Measurements from ENCODE around the gene ZP3. TPM values are rescaled to one million over a fixed set of nuclear protein-coding genes. Genes with fewer than 3 reads are reported as not detected.
A peak's percentile ranks its signal among the peaks of the same experiment; 100 is the strongest.
"Not testable (repeated sequence)": the region's sequence is repeated elsewhere in the genome, so short reads cannot be mapped to it uniquely, and the experiment has no call there.

Gene ZP3
- total RNA-seq, 2 donors from 2014 or later, result 0.43 to 21.5 TPM

DNA sequence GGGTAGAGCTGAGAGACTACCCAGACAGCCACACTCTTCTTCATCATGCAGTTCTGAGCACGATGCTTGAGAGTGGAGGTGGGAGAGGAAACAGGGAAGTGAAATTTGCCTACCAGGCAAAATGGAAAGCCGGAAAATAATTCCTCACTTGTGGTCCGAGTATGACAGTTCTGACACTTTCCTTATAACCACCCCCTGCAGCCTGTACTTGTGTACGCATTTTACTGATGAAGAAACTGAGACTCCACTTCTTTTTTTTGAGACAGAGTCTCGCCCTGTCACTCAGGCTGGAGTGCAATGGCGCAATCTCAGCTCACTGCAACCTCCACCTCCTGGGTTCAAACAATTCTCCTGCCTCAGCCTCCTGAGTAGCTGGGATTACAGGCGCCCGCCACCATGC, 21.7 kb upstream of the ZP3 start:
- intact Hi-C loops (cut with DNase I); DNase-seq (ENCODE audit: low spot score): not testable (repeated sequence)

- intact Hi-C loops (cut with DNase I), result no loop called here
- no peak for DNase-seq (ENCODE audit: low spot score)
Observed at GRCh38 chr7:76403780-76404494, 20.8 kb upstream of the ZP3 start.

DNA sequence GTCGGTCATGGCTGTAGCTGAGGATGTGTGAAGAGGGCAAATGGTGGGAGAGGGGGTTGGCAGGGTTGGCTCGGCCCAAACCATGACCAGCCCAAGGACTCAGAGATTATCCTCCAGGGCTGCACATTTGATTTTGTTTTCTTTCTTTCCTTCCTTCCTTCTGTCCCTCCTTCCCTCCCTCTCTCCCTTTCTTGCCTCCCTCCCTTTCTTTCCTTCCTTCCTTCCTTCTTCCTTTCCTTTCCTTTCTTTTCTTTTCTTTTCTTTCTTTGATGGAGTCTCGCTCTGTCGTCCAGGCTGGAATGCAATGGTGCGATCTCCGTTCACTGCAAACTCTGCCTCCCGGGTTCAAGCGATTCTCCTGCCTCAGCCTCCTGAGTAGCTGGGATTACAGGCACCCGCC, 19.0 kb upstream of the ZP3 start:
- no peak for DNase-seq (ENCODE audit: low spot score)
- intact Hi-C loops (cut with DNase I), result no loop called here

DNA sequence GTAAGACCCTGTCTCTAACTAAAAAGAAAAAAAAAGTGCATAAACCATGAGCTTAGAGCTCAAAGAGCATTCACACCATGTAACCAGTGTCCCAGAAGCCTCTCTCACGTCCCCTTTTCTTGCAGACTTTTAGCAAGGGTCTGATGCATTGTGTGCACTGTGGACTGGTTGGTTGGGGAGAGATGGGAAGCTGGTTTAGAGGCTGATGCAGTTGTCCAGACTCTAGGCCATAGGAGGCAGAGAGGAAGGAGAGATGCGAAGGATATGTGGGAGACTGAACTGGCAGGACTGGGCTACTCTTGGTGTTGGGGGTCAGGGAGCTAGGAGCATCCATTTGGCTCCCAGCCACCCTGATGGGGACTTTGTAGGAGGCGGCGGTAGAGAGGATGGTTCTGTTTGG, 17.0 kb upstream of the ZP3 start:
- intact Hi-C loops (cut with DNase I), result no loop called here
- no peak for DNase-seq (ENCODE audit: low spot score)

GRCh38 chr7:76408121-76408560, 16.6 kb upstream of the ZP3 start:
- intact Hi-C loops (cut with DNase I), result no loop called here
- no peak for DNase-seq (ENCODE audit: low spot score)

- DNase-seq (ENCODE audit: low spot score), result no peak
- intact Hi-C loops (cut with DNase I), result no loop called here
Observed at GRCh38 chr7:76409537-76409936, 15.2 kb upstream of the ZP3 start, which contains the start of gene SSC4D. SSC4D (minus strand) TSS chr7:76409697; CDS start chr7:76404439, 5,258 bp downstream.

GRCh38 chr7:76411626-76412025, 13.1 kb upstream of the ZP3 start:
- intact Hi-C loops (cut with DNase I), result no loop called here
- no peak for DNase-seq (ENCODE audit: low spot score)

DNA sequence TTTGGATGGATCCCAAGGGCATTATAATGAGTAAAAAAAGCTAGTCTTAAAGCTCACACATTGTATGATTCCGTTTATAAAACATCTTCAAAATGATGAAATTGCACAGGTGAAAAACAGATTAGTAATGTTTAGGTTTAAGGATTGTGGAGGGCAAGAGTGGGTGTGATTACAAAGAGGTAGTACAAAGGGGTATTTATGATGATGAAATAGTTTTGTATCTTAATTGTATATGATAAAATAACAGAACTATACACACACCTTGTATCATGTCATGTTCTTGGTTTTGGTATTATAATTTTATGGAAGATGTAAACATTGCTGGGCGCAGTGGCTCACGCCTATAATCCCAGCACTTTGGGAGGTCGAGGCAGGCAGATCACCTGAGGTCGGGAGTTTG, 12.5 kb upstream of the ZP3 start:
- DNase-seq (ENCODE audit: low spot score), result no peak
- intact Hi-C loops (cut with DNase I), result no loop called here

GRCh38 chr7:76417654-76418310, 7.0 kb upstream of the ZP3 start:
- intact Hi-C loops (cut with DNase I); DNase-seq (ENCODE audit: low spot score): not testable (repeated sequence)

GRCh38 chr7:76421097-76421496, 3.7 kb upstream of the ZP3 start:
- intact Hi-C loops (cut with DNase I); DNase-seq (ENCODE audit: low spot score): not testable (repeated sequence)

DNA sequence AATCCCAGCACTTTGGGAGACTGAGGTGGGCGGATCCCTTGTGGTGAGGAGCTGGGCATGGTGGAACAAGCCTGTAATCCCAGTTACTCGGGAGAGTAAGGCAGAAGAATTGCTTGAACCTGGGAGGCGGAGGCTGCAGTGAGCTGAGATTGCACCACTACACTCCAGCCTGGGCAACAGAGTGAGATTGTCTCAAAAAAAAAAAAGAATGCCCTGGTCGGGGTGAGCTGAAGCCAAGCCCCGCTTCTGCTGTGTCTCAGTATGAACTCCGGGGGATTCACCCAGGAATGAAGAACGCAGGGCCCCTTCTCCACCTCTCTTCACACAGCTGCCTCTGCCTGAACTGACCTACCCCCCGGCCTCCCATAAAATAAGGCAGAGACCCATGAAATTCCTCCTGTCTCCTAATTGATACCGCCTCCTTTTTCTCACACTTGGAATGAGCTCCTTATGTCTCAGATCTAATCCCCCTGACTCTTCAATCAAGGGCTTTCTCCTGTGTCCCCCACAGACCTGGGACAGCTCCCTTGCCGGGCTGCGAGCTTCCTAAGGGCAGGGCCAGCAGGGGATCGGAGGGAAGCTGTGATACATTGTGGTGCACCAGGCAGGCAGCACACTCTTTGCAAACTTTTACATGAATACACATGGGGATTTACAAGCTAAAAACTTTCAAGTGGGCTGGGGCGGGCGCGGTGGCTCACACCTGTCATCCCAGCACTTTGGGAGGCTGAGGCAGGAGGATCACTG, 911 bp upstream of the ZP3 start:
- no peak for DNase-seq (ENCODE audit: low spot score)
- intact Hi-C loops (cut with DNase I), result no loop called here

DNA sequence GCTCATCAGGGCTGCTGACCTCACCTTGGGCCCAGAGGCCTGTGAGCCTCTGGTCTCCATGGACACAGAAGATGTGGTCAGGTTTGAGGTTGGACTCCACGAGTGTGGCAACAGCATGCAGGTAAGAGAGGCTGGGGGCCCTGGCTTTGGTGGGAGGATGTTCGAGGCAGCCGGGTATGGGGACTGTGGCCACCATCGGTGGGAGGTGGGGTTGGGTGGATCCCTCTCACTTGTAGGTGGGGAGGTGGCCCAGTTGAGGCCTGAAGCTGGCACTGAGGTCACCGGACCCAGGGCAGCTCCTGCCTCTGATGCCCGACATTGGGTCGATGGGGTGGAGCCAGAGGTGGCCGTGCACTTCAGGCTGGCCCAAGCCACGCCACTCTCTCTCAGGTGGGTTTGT, 406 bp downstream of the ZP3 start:
- no peak for DNase-seq (ENCODE audit: low spot score)
- intact Hi-C loops (cut with DNase I), result no loop called here

- DNase-seq (ENCODE audit: low spot score); intact Hi-C loops (cut with DNase I): not testable (repeated sequence)
Observed at GRCh38 chr7:76425558-76425957, 808 bp downstream of the ZP3 start.

GRCh38 chr7:76426246-76426645, 1.5 kb downstream of the ZP3 start:
- DNase-seq (ENCODE audit: low spot score), result no peak
- intact Hi-C loops (cut with DNase I), result no loop called here

DNA sequence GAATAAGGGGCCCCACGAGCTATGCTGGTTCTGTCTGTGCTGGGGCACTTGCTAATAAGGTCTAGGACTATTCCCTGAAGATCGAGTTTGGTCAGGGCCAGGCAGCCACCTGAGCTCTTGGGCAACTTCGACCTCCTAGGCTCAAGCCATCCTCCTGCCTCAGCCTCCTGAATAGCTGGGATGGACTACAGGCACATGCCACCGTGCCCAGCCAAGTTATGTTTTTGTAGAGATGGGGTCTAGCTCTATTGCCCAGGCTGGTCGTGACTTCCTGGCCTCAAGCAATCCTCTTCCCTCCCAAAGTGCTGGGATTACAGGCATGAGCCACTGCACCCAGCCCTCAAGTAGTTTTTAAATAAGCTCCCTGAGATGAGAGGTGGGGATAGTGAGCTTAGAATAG, 2.9 kb downstream of the ZP3 start:
- intact Hi-C loops (cut with DNase I), result no loop called here

DNA sequence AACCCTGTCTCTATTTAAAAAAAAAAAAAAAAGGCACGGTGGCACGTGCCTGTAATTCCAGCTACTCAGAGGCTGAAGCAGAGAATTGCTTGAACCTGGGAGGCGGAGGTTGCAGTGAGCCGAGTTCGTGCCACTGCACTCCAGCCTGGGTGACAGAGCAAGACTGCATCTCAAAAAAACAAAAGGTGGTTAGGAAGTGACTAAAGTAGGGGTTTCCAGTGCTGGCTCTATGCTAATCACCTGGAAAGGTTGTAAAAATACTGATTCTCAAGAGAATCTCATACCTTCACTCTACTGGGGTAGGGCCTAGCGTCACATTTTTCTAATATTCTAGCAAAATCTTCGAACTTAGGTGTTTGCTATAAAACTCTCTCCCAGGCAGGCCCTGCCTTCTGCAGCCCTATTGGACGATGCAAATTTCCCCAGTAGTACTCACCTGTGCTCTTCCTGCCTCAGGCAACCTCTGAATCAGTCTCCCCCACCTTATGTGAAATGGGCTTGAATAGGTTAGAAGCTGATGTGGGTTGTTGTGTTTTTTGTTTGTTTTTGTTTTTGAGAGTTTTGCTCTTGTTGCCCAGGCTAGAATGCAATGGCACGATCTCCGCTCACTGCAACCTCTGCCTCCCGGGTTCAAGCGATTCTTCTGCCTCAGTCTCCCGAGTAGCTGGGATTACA, 3.5 kb downstream of the ZP3 start:
- intact Hi-C loops (cut with DNase I), result no loop called here
- DNase-seq (ENCODE audit: low spot score), result no peak

More for the DNA sequence above, 2.9 kb downstream of the ZP3 start:
- DNase-seq (ENCODE audit: low spot score), result peak; percentile 35

GRCh38 chr7:76428868-76429805, 4.4 kb downstream of the ZP3 start:
- peak; percentile 62 for DNase-seq (ENCODE audit: low spot score)
- intact Hi-C loops (cut with DNase I), result no loop called here

- intact Hi-C loops (cut with DNase I), result no loop called here
- DNase-seq (ENCODE audit: low spot score), result peak; percentile 28
Observed at GRCh38 chr7:76430211-76430610, 5.5 kb downstream of the ZP3 start.

GRCh38 chr7:76430836-76431235, 6.1 kb downstream of the ZP3 start:
- intact Hi-C loops (cut with DNase I), result no loop called here
- peak; percentile 41 for DNase-seq (ENCODE audit: low spot score)
